Ovary (tissue), 10 donors: ENCODE data around the gene SFN. TPM values are rescaled to one million over a fixed set of nuclear protein-coding genes. Genes with fewer than 3 reads are reported as not detected.

Source experiments
- DNase-seq, 5 donors: peaks; one replicate each; pipeline ENCODE4 v3.0.0-alpha.2; 2019 to 2020
- H3K27ac ChIP-seq, 2 donors: fragments of 200-600 bp; one replicate each; pipeline versions ENCODE4 v1.5.1 to v1.8.0; 2019 to 2022
- H3K27me3 ChIP-seq: fragments of 200-600 bp; one replicate; pipeline ENCODE4 v1.8.0; 2022
- H3K36me3 ChIP-seq: fragments of 200-600 bp; sonication (generic); one replicate; pipeline ENCODE4 v1.5.1; 2019
- H3K4me1 ChIP-seq: one replicate; pipeline ENCODE4 v1.8.1; 2013; ENCODE audit warnings: mild to moderate bottlenecking, moderate library complexity; ENCODE audit not compliant: insufficient read depth
- H3K4me3 ChIP-seq: fragments of 200-600 bp; sonication (generic); one replicate; pipeline ENCODE4 v1.5.1; 2017
- H3K9me3 ChIP-seq, 2 donors: fragments of 200-600 bp in 1 of 2; sonication (generic) in 1 of 2; one replicate each; pipeline versions ENCODE4 v1.5.1 to v1.8.1; 2013 to 2019; ENCODE audit warnings: mild to moderate bottlenecking in 1 of 2, moderate library complexity in 1 of 2
- EP300 ChIP-seq: sonication (generic); formaldehyde crosslinking; IDR thresholded peaks from one replicate; pipeline ENCODE4 v1.6.1; 2017; ENCODE audit warnings: antibody characterized with exemption
- POLR2A ChIP-seq: fragments of 450-650 bp; IDR thresholded peaks from one replicate; pipeline ENCODE4 v1.6.1; 2017; ENCODE audit warnings: antibody characterized with exemption, mild to moderate bottlenecking, moderate library complexity
- WGBS, 3 donors: extraction: QIAGEN DNeasy Blood & Tissue Kit in 1 of 3; methylation state at CpG; one replicate each; pipeline versions ENCODE4 v1.1.5 to v1.1.7; 2013 to 2017; 5-methylcytosine and 5-hydroxymethylcytosine counted together
- intact Hi-C, 4 donors: fragments of 100-400 bp; cut with DNase I; formaldehyde crosslinking; loops; one replicate each; pipeline versions ENCODE4 v1.11.0 to v1.15.1; 2022 to 2023
- long read RNA-seq, 3 donors: library from polyadenylated mRNA in 2 of 3; unstranded in 2 of 3; transcript quantifications; one replicate each; pipeline ENCODE4 v2.0.0 and lab custom pipeline, GENCODE V29; 2021 to 2026
- polyA plus RNA-seq, 2 donors: library from polyadenylated mRNA; stranded (reverse); fragments of 200-250 nt in 1 of 2; fragments of 350-450 nt in 1 of 2; fragmentation: Illumina TruSeq in 1 of 2; extraction: RNeasy Lipid Tissue Mini Kit (QIAGEN cat#74804) in 1 of 2; gene quantifications; one replicate each; pipeline ENCODE4 v1.2.3, GENCODE V29; 2013 to 2014
- total RNA-seq, 7 donors: library from RNA; depleted of rRNA in 2 of 7; stranded (reverse); fragments of >200 nt in 2 of 7; fragmentation: NEBNext Ultra II Directional in 3 of 7; extraction: Animal tissue kit (Norgen Biotek cat#: 25700) in 3 of 7; gene quantifications; one replicate each; pipeline versions ENCODE4 v1.1.0 to v1.2.4, GENCODE V29; 2016 to 2023
- TF ChIP-seq, protein P1 (sequence below), 3 donors: fragments of 450-650 bp in 2 of 3; fragments of 200-600 bp in 1 of 3; IDR thresholded peaks; one replicate each; pipeline versions ENCODE4 v1.5.1 to v1.8.0; 2016 to 2022; ENCODE audit warnings: antibody characterized with exemption in 3 of 3, mild to moderate bottlenecking in 1 of 3
- donor health status: DM: no; HTN: no; CAD: no; lungs with moderate emphysema.
- donor health status: DM: no; HTN: no; CAD: no.
- donor health status: Bipolar disorder and iron deficiency.
- donor health status: DM: yes; HTN: yes; CAD: no.
- donor health status: DM: no; HTN: no; CAD: no.
- donor health status: DM: yes; HTN: yes; CAD: no.

Gene SFN
- total RNA-seq (under 1 TPM in 5 of 7 donors, not detected in 2; 0.35 to 0.80 (median 0.37) TPM), polyA plus RNA-seq (under 1 TPM in 1 of 2 donors, not detected in 1; 0.17 TPM)
- long read RNA-seq, donor 1: 0 reads
- long read RNA-seq, donor 2, partial matches to known transcripts: 0 of 1 reads
- long read RNA-seq, donor 2, other reads (novel, unspliced or antisense): 0 of 1 reads
- long read RNA-seq, donor 3: 0 reads

DNA sequence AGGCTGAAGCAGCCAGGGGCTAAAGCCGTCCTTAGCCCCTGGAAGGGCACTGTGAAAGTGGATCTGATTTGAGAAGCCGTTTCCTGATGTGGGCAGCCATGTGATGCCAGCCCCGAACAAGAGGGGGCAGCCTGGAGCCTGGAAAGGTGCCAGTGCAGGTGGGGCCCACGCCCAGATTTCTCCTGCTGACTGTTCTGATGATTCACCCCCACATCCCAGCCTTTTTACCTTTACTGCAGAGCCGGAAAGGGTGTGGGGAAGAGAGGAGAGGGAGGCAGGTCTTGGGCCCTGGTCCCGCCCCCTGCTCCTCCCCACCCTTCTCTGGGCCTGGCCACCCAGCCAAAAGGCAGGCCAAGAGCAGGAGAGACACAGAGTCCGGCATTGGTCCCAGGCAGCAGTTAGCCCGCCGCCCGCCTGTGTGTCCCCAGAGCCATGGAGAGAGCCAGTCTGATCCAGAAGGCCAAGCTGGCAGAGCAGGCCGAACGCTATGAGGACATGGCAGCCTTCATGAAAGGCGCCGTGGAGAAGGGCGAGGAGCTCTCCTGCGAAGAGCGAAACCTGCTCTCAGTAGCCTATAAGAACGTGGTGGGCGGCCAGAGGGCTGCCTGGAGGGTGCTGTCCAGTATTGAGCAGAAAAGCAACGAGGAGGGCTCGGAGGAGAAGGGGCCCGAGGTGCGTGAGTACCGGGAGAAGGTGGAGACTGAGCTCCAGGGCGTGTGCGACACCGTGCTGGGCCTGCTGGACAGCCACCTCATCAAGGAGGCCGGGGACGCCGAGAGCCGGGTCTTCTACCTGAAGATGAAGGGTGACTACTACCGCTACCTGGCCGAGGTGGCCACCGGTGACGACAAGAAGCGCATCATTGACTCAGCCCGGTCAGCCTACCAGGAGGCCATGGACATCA lies at the start of gene SFN:
Gene SFN (plus strand): TSS at position 369 of the 904 bp plus-strand sequence. CDS start 64 bp downstream, at position 433.
- TF ChIP-seq EP300 (no peak), POLR2A (no peak)
- TF ChIP-seq, protein P1, sequence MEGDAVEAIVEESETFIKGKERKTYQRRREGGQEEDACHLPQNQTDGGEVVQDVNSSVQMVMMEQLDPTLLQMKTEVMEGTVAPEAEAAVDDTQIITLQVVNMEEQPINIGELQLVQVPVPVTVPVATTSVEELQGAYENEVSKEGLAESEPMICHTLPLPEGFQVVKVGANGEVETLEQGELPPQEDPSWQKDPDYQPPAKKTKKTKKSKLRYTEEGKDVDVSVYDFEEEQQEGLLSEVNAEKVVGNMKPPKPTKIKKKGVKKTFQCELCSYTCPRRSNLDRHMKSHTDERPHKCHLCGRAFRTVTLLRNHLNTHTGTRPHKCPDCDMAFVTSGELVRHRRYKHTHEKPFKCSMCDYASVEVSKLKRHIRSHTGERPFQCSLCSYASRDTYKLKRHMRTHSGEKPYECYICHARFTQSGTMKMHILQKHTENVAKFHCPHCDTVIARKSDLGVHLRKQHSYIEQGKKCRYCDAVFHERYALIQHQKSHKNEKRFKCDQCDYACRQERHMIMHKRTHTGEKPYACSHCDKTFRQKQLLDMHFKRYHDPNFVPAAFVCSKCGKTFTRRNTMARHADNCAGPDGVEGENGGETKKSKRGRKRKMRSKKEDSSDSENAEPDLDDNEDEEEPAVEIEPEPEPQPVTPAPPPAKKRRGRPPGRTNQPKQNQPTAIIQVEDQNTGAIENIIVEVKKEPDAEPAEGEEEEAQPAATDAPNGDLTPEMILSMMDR (IDR thresholded peaks at IDR 0.05): no peak
- Histone ChIP-seq H3K27ac (peak within 1 kb of the TSS in 1 of 2 donors; percentile 20), H3K36me3 (no peaks in the 10 kb centered on the region), H3K27me3 (no peaks in the 10 kb centered on the region), H3K4me1 (peaks cover 6% of the 10 kb centered on the region), H3K9me3 (no peaks in the 10 kb centered on the region), H3K4me3 (peak within 1 kb of the TSS; percentile 45)
- intact Hi-C loops: no loop called here
- 77 to 88% (median 87%) methylated on average over 37 of the region's 37 CpGs for WGBS, 3 donors
- no peak for DNase-seq

DNA sequence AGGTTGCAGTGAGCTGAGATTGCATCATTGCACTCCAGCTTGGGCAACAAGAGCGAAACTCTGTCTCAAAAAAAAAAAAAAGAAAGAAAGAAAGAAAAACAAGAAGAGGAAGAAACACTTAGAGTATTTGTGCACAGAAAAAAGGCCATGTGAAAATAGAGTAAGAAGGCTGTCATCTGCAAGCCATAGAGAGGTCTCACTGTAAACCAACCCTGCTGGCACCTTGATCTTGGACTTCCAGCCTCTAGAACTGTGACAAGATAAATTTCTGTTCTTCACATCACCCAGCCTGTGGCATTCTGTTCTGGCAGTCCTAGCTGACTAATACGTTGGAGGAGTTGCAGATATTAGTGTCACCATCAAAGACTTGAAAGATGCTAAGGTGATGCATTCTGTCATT lies 48.6 kb upstream of the SFN start:
- Histone ChIP-seq H3K4me1 (no peaks in the 10 kb centered on the region), H3K36me3 (no peaks in the 10 kb centered on the region), H3K27ac (no peak overlapping the region), H3K4me3 (no peak overlapping the region), H3K9me3 (no peaks in the 10 kb centered on the region), H3K27me3 (no peaks in the 10 kb centered on the region)
- no peak for DNase-seq
- TF ChIP-seq EP300 (no peak), POLR2A (no peak)
- TF ChIP-seq, protein P1 (IDR thresholded peaks at IDR 0.05): no peak
- WGBS, 3 donors: 80 to 93% (median 92%) methylated on average over 2 of the region's 2 CpGs
- intact Hi-C loops: loop anchor here in 1 of 4 donors (5.0 kb wide), 1 partner anchor 63 kb away; no protein-coding TSS in a partner anchor

DNA sequence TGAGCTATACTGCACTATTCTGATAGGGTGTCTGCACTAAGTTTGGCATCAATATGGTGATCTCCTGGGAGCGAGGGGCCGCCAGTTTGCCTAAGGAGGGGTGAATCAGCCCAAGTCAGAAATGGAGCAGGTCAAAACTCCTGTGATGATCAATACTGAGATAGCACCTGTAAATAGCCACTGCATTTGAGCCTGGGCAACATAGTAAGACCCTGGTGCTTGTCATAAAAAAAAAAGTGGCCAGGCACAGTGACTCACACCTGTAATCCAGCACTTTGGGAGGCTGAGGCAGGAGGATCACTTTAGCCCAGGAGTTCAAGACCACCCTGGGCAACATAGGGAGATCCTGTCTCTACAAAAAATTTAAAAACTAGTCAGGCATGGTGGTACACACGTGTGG lies 48.1 kb upstream of the SFN start:
- no peak overlapping the region for H3K27ac ChIP-seq
- no peaks in the 10 kb centered on the region for H3K9me3 ChIP-seq
- H3K36me3 ChIP-seq: no peaks in the 10 kb centered on the region
- WGBS, 3 donors: 78 to 89% (median 85%) methylated on average over 3 of the region's 3 CpGs
- intact Hi-C loops: loop anchor here in 1 of 4 donors (5.0 kb wide), 1 partner anchor 62 kb away; no protein-coding TSS in a partner anchor
- H3K4me3 ChIP-seq: no peak overlapping the region
- H3K4me1 ChIP-seq: no peaks in the 10 kb centered on the region
- TF ChIP-seq, protein P1 (IDR thresholded peaks at IDR 0.05): no peak
- TF ChIP-seq EP300: no peak
- TF ChIP-seq POLR2A: no peak
- no peaks in the 10 kb centered on the region for H3K27me3 ChIP-seq
- no peak for DNase-seq

DNA sequence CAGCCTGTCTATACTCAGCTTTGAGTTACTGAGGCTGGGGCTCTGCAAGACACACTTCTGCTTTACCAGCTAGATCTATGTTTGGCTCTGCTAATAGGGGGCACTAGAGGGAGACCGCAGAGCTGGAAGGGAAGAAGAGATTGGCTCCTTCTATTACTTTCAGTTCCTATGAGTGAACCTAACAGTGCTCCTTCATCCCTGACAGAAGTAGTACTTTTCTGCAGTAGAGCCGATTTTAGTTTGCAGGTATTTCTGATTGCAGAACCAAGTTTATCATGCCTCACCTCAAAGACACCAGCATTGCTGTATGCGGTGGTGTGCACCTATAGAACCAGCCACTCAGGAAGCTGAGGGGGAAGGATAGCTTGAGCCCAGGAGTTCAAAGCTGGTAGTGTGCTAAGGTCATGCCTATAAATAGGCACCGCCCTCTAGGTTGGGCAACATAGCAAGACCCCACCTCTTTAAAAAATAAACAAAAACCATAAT lies 42.1 kb upstream of the SFN start:
- H3K4me1 ChIP-seq: no peaks in the 10 kb centered on the region
- no peak overlapping the region for H3K4me3 ChIP-seq
- TF ChIP-seq EP300: no peak
- TF ChIP-seq, protein P1 (IDR thresholded peaks at IDR 0.05): no peak
- TF ChIP-seq POLR2A: no peak
- no peak overlapping the region for H3K27ac ChIP-seq
- 74 to 85% (median 82%) methylated on average over 4 of the region's 4 CpGs for WGBS, 3 donors
- H3K36me3 ChIP-seq: no peaks in the 10 kb centered on the region
- no peaks in the 10 kb centered on the region for H3K9me3 ChIP-seq
- H3K27me3 ChIP-seq: no peaks in the 10 kb centered on the region
- intact Hi-C loops: loop anchor here in 1 of 4 donors (10.0 kb wide), 1 partner anchor 54 kb away; no protein-coding TSS in a partner anchor
- no peak for DNase-seq
